GM19193 (cell line): ENCODE data around the gene GSTCD.

Source experiments
- POLR2A ChIP-seq: IDR thresholded peaks from 4 replicates; pipeline ENCODE4 v1.6.1; 2011; ENCODE audit not compliant: insufficient read depth, insufficient read length; ENCODE audit errors: extremely low read depth

The GSTCD gene

DNA sequence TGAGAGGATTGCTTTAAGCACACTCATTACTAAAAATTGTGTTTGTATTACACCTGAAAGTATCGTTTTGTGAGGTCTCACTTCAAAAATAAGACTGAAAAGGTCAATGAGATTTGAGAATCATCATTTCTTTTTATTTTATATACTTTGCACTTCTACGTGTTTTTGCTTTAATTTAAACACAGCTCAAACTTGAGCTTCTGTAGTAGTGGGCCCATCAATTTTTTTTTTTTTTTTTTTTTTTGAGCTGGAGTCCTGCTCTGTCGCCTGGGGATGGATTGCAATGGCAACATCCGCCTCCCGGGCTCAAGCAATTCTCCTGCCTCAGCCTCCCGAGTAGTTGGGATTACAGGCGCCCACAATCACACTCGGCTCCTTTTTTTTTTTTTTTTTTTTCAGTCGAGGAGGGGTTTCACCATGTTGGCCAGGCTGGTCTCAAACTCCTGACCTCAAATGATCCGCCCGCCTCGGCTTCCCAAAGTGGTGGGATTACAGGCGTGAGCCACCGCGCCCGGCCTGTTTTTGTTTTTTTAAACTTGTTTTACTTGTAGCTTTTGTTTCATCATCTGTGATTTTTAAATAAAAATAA is 1.5 kb downstream of the GSTCD start:
- TF ChIP-seq POLR2A: no peak

DNA sequence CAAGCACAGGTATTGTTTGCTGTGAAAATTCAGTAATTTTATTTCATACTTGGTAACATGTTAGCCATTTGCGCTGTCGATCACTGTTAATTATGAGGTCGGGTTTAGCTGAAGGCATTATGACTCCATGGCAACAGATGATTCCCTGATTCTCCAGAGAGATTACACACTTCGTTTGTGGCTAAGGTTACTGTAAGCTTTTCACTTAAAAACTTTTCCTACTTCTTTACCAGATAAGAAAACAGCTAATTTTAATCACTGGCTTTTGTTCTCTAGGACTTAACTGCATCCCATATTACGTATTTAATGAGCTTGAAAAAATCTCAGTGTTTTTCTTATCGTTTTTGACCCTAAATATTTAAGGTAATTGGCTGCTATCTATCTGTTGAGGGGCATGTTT is 2.1 kb downstream of the GSTCD start:
- TF ChIP-seq POLR2A: no peak

DNA sequence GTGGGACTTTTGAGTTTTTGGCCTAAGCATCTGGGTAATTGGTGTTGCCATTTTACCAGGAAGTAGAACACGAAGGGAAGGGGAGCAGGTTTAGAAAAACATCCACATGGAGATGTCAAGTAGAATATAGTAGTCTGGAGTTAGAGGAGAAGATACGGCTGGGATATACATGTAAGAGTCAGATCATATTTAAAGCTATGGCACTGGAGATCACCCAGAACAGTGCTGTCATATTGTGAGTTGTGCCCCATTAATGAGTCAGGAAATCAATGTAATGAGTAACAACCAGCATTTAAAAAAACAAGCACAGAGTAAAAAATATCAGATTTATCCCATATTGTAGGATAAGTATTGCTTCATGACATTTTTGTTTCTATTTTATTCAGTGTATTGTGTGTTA is 4.2 kb downstream of the GSTCD start:
- TF ChIP-seq POLR2A: no peak

DNA sequence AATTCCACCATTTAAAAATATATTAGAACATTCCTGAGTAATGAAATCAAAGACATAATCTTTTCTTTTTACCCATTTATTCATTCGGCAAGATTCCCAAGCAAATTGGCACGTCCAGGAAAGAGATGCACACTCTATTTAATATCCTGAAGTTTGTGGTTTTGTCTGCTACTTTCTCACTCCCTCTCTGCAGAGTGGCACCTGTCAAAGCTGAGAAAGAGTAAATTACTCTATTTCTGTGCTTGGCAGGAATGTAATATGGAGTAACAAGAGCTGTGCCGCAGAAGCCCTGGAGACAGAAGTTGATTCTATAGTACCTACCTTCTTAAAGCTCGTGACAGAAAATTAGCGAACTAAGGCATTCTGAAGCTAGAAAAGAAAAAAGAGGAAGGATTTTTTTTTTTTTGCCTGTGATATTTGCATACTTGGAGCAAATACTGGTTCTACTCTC is 5.5 kb downstream of the GSTCD start:
- no peak for TF ChIP-seq POLR2A

DNA sequence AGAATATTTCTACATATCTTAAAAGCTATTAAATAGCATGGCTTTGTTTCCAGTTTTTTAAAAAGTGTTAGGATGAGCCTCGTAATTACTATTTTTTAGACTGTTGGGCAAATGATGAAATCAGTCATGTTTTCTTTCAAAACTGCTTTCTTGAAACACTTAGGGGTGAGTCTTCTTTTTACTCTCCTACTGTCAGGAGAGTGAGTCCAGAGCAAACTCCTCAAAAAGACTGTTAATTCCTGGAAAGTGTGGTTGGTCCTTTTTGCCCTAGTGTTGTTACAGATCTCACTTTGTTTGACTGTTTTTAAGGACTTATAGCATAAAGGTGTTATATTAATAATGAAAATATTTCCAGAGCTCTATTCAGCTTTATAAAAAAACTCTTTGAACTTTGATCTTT is 6.3 kb downstream of the GSTCD start:
- no peak for TF ChIP-seq POLR2A

DNA sequence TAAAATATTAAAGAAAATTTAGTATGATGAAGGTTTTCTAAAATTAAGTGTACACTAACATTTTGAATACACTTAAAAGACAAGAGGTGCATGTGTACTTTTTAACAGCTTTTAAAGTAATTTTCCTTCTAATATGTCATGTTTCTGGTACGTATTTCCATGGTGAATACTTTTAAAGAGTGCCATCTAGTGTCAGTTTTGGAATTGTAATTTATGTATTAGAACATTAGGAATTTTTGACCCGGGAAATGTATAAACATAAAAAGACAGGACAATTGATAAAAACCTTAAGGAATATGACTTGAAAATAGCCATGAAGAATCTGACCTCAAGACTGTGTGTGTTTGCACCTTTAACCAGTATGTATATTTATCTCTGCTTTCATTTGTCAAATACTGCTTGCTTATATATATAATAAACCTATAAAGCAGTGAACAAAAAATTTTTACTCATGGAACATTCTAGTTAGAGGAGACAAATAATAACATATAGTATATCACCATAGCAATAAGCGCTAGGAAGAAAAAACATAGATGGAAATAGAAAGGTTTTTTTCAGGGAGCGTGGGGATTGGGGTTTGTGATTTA is 7.2 kb downstream of the GSTCD start:
- no peak for TF ChIP-seq POLR2A

DNA sequence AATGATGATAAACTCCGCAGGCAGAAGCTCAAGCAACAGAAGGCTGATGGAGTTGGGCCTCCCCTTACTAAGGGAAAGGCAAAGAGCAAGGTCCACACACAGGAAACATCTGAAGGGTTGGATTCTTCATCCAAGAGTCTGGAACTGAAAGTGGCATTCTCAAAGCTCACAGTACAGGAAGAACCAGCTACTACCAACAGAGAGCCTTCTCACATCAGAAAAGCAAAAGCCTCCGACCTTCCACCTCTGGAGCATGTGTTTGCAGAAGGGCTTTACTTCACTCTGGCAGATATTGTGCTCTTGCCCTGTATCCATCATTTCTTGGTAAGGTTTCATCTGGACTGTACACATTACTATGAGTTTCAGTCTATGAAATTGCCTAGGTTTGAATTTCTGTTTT is 10.6 kb downstream of the GSTCD start:
- no peak for TF ChIP-seq POLR2A

DNA sequence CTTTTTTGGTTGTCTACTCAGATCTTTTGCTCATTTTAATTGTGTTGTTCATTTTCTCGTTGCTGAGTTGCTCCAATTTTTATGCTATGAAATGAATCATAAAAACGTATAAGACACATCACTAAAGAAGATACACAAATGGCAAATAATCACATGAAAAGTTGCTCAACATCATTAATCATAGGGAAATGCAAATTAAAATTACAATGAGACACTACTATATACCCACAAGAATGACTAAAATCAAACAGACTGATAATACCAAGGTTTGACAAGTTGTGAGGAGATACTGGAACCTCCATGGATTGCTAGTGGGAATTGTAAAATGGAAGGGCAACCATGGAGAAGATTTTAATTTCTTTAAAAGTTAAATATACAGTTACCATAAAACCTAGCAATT is 17.0 kb downstream of the GSTCD start:
- no peak for TF ChIP-seq POLR2A

DNA sequence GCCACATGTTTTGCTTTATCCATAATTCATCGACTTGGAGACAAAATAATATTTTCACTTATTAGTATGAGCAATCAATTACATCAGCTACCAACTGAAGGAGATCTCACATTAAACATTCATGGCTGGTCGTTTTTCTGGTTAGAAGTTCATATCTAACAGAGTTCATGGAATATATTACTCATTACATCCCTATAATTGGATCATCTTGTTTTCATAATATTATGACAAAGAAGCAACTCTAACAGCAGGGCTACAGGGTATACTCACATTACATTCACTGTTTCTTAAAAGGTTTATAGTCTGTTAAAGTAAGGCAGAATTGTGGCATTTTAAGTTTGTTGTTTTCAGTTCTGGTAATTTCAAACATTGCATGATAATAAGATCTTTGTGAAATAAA is 33.0 kb downstream of the GSTCD start:
- no peak for TF ChIP-seq POLR2A

DNA sequence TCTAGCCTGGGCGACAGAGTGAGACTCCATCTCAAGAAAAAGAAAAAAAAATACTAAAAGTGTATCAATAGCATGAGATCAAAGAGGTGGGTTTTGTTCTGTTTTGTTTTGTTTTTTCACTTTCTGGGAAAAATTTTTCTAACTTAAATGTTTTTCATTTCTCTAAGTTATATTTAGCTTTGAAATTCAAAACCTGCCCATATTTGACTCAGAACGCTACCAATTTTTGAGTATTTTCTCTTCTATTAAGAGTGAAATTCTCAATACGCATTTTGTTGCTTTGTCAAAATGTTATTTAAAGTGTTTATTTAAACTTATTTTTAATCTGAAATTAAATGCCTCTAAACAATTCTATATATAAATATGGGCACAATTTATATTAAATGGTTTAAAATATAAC is 39.6 kb downstream of the GSTCD start:
- no peak for TF ChIP-seq POLR2A

DNA sequence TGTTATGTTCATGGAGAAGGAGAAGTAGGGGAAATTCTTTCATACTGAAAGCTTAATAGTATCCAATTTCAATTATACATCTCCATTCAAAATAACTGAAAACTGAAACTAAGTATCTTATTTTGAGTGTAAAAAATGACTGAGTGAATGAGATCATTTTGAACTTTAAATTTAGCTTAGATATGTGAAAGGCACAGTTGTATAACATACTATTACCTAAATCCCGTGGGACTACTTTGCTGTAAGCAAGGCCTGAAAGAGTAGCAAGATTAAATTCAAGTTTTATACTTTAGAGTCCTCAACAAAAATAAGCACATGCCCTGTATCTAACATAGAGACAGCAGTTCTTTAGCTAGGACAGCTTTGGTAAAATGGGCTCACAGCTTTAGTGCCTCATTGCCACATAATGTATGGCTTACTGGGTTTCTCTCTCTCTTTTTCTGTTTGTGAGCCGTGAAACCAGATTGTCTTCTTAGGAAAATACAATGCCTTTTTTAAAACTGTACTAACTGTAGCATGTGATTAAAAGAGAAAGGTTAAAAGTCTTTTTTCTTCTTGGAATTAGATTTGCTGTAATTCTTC is 43.2 kb downstream of the GSTCD start:
- TF ChIP-seq POLR2A: no peak

DNA sequence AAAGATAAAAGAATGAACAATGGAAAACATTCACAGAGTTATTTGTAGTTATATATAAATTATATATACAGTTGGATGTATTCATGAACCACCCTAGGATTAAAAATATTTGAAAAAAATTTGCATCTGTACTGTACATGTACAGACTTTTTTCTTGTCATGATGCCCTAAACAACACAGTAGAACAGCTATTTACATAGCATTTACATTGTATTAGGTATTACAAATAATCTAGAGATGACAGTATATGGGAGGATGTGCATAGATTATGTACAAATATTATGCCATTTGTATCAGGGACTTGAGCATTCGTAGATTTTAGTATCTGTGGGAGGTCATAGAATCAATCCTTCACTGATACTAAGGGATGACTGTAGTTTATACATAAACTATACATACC is 44.8 kb downstream of the GSTCD start:
- no peak for TF ChIP-seq POLR2A

DNA sequence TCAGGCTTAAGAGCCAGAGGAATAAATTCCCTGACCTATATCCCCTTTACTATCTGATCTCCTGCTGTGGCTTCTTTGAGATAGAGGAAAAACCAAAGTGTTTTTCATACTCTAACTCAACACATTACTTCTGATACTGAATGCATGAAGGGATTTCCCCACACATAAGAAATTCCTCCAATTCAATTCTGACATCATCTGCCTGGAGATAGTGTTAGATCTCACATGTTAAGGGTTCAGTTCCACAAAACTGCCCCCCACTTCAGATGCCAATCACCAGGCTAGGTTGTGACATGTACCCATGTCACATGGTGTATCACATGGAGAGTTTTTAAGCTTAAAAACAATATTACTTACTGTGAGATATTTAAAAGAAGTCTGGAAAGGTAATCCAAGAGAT is 46.8 kb downstream of the GSTCD start:
- TF ChIP-seq POLR2A: no peak

DNA sequence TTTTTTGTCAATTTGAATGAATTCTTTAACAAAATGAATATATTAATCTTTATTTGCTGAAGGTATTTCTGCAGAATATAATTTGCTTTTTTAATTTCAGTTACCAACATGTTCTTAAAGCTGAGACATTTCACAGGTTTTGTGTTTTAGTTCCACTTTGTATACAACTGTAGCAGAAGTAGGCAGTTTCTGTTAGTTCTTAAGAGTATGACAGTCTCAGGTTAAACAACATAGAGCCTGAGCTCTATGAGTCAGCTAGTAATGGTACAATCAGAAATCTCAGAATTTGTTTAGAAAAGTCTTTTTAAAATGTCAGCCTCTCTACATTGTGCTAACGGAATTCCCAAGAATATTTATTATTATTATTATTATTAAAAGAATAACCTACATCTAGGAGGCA is 50.4 kb downstream of the GSTCD start:
- TF ChIP-seq POLR2A: no peak

DNA sequence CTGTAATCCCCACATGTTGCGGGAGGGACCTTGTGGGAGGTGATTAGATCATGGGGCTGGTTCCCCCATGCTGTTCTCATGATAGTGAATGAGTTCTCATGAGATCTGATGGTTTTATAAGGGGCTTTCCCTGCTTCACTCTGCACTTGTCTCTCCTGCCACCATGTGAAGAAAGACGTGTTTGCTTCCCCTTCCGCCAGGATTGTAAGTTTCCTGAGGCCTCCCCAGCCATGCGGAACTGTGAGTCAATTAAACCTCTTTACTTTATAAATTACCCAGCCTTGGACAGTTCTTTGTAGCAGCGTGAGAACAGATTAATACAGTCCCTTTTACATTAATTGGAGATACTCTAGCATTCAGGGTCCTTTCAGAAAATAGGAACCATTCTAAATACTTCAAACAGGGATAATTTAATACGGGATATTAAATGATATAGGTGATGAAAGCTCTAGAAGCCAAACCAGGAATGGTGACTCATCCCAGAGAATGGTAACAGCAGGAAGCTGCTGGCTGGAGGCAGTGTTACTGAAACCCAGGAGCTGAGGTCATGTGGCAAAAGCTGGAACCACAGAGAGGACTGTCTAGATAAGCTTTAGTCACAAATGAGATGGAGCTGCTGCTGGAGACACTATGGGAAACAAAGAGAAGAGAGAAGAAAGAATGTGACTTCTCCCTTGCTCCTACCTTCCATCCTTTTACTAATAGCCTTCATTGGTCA is 57.3 kb downstream of the GSTCD start:
- TF ChIP-seq POLR2A: no peak

DNA sequence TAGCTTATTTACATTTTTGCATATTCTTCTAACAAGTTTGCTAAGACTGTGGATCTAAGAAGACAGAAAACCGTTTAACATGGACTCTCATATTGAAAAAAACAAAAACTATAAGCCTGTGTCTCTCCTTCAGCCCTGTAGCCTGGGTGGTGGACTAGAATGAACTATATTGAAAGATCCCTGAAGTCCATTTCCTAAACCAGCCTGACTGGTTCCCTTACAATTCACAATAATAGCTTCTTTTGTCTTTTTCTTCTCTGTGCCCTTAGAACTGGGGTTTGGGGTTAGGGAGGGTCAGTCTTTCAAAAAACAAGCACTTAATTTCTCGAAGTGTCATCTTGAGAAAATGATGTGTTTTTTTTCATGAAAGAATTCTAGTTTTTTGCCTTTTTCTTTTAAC is 59.0 kb downstream of the GSTCD start:
- no peak for TF ChIP-seq POLR2A
